T-helper 9 cell (primary cell): ENCODE results near the gene DYNLT1.
"Not testable (repeated sequence)": the region's sequence is repeated elsewhere in the genome, so short reads cannot be mapped to it uniquely, and the experiment has no call there.

Experiments used
- DNase-seq: peaks from one replicate; pipeline ENCODE4 v3.0.0-alpha.2; 2020

Gene DYNLT1

DNA sequence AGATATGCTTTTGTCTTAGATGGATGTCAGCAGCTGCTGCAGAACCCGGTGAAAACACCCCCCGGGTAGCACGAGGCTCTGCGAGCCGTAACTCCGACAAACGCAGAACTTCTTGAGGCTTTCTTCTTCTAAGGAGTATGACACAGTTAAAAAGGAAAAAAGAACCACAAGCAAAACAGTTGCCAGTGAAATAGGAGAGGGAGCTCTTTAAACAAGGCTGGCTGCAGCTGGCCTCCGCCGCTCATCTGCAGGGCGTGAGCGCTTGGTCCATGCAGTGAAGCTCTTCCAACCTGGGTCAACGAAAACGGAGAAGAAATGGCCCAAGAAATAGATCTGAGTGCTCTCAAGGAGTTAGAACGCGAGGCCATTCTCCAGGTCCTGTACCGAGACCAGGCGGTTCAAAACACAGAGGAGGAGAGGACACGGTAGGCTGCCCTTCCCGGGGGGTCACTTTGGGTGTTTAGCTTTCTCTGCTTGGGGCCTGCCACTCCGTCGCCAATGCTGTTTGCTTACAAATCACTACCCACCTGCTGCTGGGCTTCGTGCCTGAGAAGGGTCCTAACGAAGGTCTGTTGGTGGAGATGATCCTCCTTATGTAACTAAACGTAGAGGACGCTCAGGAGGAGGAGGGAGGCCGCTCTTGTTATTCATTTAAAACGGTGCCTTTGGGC lies 18.5 kb upstream of the DYNLT1 start:
- no peak for DNase-seq

DNA sequence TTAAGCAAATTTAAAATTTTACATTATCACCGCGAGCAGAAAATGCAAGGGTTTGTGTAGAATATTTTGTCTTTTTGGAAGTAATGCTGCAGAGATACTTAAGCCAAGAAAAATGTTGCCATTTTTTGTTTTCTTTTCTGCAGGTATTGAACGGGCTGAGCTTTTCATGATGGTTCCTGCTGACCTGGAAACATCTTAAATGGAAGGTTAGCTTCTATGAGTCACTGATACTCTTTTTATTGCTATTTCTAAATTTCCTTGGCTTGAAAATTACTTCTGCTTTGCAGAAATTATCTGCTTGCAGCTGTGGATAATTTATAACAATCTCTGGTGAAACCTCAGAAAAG lies 18.0 kb upstream of the DYNLT1 start:
- DNase-seq = no peak

DNA sequence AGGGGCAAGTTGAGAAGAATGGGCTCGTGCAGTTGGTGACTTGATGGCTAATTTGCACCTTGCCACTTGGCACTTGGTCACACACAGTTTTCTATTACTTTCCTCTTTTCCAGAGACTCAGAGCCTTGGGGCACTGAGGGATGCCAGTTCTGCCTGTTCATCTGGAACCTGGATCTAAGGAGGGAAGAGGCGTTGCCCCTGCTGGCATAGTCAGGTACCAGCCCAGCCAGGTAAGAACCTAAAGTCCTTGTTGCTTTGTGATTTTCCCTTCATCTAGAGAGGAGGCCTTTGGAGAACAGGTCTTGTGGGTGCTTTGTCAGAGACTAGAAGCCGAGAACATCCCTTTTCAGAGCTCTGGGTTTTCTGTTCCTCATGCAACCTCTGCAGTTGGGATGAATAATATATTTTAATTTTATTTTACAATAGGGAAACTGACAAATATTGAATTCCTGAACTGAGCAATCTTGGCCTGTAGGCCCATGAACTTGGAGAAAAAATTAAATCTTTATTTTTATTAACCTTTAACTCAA lies 16.7 kb upstream of the DYNLT1 start:
- no peak for DNase-seq

DNA sequence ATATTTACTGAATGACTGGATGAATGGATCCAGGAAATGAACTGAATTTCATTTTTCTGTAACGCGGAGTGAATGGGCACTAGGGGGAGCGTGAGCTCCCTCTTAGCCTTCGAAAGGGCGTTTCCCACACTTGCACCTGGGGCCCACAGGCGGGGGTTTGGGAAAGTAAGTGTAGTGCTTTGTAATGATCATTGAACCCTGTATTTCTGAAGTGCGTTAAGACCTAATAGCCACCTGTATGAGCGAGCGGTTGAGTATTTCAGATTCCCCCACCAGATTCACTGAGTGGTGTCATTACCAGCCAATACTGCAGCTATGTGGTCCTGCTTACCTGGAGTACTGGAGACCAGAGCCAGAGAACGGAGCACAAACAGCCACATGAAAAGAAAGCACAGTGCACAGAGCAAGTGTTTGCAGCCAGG lies 15.8 kb upstream of the DYNLT1 start:
- DNase-seq = no peak

DNA sequence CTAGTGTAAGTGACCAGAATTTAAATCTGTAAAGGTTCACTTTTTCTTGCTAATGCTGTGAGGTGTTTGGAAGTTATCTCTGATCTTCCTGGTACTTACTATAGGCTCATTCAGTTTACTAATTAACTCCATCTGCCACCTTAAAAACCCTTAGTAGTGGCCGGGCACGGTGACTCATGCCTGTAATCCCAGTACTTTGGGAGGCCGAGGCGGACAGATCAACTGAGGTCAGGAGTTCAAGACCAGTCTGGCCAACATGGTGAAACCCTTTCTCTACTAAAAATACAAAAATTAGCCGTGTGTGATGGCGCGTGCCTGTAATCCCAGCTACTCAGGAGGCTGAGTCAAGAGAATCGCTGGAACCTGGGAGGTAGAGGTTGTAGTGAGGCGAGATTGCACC lies 12.4 kb upstream of the DYNLT1 start:
- DNase-seq = not testable (repeated sequence)

DNA sequence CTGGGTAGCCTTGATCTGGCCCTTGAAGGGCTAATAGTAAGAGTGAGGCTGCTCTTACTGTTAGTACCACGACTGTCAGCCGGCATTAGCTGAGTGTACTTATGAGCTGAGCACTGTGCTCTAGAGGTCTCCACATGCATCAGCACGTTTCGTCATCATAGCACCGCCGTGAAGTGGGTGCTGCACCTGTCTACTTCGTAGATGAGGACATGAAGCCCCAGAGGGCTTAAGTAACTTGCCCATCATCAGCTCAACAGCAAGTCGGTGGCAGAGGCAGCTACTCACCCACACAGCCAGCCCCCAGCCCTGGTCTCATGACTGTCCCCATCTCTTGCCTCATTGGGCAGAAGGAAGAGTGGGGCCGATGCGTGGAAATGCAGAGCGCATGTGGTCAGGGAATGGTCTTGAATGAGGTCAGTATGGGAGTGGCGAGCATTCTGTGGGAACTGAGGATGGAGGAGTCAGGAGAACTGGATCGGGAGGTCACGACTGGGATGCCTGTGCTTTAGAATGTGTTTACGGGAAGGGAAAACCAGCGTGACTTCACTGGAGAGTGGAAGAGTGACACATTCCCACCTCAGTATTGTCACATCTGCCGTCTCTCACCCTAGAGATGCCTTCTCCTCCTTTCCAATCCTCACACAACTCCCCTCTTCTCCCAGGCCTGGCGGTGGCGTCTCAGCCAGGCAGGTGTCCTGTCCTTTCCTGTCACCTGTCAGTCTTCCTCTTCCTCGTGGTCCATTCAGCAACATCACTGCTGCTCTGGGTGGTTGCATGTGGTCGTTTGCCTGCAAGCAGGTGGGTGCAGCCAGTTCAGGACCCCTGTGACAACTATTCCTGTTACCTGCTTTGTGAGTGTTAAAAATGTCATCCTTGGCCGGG lies 11.3 kb upstream of the DYNLT1 start:
- no peak for DNase-seq

DNA sequence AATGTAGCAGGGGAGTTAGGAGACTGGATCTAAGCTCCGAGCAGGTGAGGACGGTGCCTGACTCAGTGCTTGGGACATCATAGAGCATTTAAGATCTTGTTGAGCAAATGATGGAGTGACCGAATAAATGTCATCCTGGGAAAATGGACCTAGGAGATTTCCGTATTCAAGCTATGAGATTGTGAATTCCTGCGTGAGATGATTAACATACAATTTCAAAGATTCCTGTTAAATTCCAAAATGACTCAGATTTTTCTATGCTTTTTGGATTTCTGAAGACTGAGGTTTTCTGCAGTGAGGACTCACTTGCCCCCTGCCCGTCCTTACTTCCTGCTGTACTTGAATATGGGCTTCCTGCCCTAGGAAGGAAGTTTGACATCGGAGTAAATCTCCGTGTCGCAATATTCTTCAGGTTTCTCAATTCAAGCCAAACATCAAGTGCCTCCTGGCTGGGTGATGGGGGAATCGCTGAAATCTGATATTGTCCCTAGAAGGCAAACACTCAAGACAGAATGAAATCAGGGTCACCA lies 10.5 kb upstream of the DYNLT1 start:
- DNase-seq = no peak

DNA sequence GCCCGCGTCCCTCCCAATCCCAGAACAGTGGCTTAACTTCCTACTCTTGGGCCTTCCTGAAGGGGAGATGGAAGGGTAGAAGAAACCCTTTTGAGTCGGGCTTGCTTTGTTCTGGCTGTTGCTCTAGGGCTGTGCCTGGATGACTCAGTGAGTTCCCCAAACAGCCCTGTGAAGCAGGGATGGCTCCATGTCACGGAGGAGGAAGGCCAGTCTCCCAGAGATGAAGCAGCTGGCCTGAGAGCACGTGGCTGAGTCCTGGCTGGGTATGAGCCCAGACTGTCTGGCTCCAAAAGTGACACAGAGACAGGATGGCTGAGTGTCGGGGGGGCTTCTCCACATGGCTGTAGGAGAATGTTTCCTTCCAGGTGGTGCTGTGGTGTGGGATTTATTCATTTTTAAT lies 10.0 kb upstream of the DYNLT1 start:
- no peak for DNase-seq

DNA sequence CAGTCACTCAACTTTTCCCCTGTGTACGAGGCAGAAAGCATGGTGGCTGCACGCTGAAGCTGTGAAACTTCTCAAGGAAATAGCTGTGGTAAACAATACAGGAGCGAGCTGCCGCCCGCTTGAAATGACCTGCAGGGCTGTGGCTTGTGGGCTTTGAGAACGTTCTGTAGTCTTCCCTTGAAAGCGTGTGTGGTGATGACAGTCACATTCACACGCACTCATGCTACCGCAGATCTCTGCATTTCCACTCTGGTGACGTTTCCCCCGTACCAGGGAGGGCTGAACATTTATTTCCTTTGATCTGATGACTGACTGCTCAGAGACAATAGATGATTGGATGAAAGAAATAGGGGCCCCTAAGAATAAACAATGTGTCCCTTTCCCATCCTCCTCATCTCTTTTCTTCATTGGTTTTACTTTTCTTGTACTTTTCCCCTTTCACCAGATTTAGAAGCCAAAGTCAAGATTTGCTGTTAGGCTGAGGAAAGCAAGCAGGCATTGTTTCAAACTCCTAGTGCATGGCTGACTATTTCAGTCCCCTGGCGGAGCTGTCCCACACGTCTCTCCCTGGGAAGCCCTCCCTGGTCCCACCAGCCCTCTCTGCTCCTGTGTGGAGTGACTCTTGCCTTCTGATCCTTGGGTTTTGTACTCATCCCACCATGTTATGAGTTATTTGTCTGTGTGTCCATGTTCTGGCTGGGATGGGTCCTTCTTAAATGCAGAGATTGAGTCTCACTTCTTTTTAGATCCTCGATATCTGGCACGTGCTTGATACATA lies 9.2 kb upstream of the DYNLT1 start:
- DNase-seq = peak; percentile 75

DNA sequence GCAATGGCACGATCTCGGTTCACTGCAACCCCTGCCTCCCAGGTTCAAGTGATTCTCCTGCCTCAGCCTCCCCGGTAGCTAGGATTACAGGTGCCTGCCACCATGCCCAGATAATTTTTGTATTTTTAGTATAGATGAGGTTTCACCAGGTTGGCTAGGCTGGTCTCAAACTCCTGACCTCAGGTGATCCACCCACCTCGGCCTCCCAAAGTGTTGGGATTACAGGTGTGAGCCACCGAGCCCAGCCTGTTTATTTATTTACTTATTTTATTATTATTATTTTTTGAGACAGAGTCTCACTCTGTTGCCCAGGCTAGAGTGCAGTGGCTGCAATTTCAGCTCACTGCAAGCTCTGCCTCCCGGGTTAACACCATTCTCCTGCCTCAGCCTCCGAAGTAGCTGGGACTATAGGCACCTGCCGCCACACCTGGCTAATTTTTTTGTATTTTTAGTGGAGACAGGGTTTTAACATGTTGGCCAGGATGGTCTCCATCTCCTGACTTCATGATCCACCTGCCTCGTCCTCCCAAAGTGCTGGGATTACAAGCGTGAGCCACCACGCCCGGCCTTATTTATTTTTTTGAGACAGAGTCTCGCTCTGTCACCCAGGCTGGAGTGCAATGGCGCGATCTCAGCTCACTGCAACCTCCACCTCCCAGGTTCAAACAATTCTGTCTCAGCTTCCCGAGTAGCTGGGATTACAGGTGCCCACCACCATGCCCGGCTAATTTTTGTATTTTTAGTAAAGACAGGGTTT lies 7.6 kb upstream of the DYNLT1 start:
- not testable (repeated sequence) for DNase-seq

DNA sequence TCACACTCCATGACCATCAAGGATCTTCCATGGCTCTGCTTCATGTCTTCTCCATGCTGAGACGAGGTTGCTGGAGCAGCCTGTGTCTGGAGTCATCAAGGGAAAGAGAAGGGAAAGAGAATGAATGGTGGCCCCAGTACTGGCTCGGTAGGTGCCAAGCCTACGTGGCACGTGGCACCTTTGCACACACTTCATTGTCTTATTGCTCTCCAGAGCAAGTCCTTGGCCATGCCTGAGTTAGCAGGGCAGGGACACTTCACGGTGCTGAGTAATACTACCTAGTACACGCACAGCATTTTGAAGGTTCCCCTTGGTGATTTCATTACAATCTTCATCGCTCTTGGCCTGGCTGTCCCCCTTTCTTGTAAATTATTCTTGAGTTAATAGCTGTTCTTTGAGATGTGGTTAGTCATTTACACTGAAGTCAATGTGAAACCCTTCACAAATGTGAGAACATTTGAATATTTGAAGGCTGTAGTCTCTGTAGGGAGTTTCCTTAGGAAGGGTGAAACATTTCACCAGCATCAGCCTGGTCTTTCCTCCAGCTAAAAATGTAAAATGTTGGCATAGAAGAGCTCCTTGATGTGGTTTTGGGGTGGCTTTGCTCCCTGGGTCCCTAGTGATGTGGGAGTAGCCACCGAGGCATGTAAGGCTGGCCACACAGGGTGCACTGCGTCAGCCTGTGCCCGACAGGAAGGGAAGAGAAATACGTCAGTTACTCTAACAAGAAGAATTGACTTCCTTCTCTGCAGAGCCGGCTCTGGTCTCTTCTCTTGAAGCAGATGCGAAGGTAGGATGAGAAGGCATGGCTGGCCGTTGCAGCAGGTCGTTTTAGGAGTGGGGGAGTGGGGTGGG lies 5.0 kb upstream of the DYNLT1 start, which contains the start of gene SYTL3:
SYTL3 (plus strand) TSS at position 766 of the 855 bp plus-strand sequence. CDS start 13,215 bp downstream, outside the sequence.
- peak; percentile 73 for DNase-seq

DNA sequence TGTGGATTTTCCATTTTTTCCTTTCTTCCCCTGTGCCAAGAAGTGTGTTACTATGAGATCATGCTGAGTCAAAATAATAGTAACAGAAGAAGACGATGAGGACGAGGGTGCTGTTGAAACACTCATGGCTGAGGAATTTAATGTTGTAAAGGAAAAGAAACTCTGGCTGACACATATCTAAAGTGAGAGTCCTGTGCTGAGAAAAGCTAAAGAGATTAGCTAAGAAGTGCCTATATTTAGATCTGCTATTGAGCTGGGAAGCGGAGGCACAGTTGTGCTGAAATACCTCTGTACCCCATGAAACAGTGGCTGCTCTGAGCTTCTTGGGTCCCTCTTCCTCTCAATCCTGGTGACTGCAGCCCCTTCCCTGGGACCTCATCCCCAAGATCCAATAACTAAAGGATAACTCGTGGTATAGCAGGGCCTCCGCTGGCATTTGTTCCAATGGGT lies 4.2 kb upstream of the DYNLT1 start:
- no peak for DNase-seq

DNA sequence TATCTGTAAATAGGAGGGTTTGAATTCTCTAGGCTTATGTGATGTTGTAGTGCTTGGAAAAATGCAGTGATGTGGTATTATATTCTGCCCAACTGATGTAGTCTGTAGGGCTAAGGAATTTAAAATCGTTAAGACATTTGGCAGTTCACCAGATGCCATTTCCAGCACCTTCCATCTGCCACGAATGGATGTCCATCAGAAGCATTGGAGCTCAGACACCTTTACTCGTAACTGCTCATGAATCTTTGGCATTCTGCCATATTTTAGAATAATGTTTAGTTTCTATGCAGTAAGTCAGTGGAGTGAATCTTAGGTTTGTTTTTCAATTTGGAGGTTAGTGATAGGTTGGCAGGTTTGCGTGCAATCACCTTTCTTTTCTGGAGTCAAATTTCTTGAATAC lies 3.0 kb upstream of the DYNLT1 start:
- no peak for DNase-seq

DNA sequence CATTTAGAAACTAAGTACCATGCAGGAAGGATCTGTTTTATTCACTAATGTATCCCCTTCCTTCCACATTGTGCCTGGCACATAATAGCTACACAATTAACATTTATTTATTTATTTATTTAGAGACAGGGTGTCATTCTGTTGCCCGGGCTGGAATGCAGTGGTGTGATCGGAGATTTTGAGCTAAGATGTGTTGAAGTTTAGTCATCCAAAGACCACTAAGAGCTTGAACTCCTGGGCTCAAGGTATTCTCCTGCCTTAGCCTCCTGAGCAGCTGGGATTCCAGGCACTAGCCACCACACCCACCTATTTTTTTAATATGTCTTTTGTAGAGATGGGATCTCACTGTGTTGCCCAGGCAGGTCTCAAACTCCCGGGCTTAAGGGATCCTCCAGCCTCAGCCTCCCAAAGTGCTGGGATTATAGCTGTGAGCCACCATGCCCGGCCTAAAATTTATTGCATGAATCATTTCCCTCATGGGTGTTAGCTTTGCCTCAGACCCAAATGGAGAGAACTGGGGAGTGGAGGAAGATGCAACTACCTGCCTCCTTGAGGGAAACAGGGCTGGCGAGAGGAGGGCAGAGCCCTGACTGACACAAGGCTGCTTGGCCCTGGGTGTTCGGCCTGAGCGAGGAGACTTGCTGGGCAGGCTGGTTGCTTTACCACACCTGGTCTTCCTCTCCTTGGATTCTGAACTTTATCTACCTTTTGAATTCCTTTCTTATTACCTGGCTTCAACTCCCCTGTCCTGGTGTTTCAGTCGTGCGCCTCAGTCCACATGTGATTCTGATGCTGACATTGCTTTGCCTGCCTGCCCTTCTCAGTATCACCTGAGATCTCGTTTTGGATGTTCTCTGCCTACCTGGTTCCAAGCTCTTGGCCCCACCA lies 1.7 kb upstream of the DYNLT1 start:
- DNase-seq = no peak

DNA sequence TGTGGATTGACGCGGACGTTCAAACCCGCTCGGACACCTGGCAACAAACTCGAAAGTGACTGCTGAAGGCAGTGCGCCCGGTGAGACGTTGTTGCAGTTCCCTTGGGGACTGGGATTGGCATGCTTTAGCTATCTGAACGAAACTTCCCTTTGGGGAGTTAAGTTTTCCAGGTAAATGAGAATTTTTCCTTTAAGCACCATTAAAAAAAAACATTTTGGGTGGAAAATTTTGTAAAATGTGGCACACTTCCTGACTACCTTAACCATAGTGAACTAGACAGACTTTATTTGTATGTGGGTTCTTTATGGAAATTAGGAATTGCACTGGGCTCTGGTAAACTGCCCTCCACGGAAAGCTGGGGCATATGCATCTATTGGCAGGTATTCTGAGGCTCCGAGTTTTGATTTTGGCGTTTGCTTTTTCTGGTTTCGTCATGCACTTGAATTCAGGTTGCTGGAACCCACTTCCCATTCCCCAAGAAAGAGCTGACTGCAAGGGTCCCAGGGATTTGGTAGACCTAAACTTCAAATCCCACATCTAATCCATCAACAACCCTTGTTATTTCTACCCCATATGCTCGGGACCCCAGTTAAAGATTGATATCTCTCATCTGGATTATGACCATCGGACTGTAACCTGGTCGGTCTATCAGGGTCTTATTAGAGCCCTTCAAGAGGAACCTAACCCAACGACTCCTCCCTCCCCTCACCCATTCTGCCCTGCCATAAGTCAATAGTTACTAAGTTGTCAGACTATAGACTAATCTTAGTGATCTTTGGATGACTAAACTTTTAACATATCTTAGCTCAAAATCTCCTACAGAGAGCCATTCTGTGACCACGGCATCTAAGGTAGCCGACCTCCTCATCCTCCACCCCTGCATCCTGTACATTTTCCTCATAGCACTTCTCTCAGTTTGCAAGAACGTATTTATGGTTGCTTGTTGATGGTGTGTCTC lies 800 bp upstream of the DYNLT1 start:
- DNase-seq = no peak

DNA sequence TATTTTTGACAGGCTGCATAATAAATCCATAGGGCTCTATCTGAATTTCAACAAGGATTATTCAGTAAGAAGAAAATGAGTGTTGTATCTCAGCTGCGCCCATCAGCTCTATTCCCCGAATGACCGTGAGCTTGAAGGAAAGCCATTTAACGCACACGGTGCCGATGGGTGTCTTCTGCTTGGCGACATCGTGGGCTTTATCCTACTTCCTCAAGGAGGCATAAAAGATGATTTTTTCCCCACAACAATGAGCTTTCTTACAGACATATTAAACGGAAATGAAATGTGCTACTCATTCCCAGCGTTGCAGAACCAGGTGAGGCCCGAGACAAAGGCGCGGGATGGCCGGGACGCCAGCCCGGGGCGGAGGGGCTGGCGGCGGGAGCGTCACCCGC lies 710 bp downstream of the DYNLT1 start:
- no peak for DNase-seq

DNA sequence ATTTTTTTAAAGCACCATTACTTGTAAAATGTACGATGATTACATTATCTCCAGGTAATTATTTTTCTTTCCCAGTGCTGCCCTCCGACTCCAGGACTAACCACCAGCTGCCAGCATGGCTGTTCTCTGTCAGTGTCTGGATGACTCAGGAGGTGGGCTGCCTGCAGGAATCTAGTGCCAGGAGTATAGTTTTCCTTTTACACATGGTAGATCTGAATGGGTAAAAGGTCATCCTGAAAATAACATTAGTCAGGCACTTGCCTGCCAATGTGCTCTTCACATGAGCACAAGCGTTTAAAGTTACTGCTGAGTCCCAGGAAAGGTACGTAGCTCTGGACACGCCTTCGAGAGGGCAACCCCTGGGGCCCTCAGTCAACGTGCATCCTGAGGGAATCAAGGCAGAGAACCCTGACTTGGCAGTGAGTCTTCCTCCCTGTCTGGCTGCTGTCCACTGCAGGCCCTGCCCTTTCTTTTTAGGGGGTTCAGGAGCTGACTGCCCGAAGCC lies 2.4 kb downstream of the DYNLT1 start:
- DNase-seq = no peak

DNA sequence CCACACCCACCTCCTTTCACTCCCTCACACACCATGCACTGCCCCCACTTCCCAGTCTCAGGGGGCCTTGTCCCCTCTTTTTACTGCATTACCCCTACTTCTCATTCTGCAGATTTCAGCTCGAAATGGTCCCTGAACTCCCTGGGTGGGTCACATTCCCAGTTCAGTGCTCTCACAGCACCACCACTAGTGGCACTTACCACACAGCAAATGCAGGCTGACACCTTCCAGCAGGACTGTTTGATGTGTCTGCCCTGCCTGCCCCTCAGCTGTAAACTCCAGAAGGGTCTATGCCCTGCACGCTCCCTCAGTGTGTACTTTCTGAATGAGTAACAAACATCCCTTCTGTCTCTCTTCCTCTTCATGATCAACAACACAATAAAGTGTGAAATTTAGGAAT lies 4.0 kb downstream of the DYNLT1 start:
- no peak for DNase-seq

DNA sequence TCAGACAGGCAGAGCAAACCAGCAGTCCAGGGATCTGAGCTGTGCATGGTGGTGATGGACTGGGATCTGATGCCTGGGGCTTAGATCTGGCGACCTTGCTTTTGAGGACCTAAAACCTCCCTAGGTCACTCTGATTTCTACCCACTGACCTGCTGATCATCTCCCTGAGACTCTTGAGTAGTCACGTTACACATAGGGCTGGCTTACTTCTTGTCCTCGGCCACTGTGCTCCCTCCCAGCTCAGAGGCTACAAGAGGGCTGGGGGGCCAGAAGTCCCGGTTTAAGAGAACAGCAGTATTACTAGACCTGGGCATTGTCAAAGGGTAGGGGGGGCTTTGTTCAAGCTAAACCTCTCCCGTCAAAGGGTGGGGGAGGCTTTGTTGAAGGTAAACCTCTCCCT lies 5.5 kb downstream of the DYNLT1 start:
- DNase-seq = no peak
